Duodenal mucosa (tissue), 2 donors: ENCODE measurements around the gene TIMM9.
A peak's percentile ranks its signal among the peaks of the same experiment; 100 is the strongest.

Experiments
- H3K27ac ChIP-seq: one replicate; pipeline ENCODE4 v1.7.0; 2013; ENCODE audit warnings: low read depth, low read length
- H3K27me3 ChIP-seq, 2 donors: one replicate each; pipeline ENCODE4 v1.7.0; 2013; ENCODE audit warnings: low read length in 2 of 2, control low read depth in 1 of 2; ENCODE audit not compliant: insufficient read depth in 2 of 2, control insufficient read depth in 1 of 2
- H3K36me3 ChIP-seq, 2 donors: one replicate each; pipeline ENCODE4 v1.7.0; 2013; ENCODE audit warnings: low read length in 2 of 2, control low read depth in 1 of 2; ENCODE audit not compliant: insufficient read depth in 2 of 2, control insufficient read depth in 1 of 2
- H3K4me1 ChIP-seq, 2 donors: one replicate each; pipeline ENCODE4 v1.7.0; 2013; ENCODE audit warnings: low read length in 2 of 2, control low read depth in 1 of 2; ENCODE audit not compliant: insufficient read depth in 2 of 2, control insufficient read depth in 1 of 2
- H3K4me3 ChIP-seq, 2 donors: one replicate each; pipeline ENCODE4 v1.7.0; 2013; ENCODE audit warnings: low read length in 2 of 2, low read depth in 1 of 2
- H3K9ac ChIP-seq, 2 donors: one replicate each; pipeline ENCODE4 v1.7.0; 2013; ENCODE audit warnings: low read length in 2 of 2, low read depth in 1 of 2
- H3K9me3 ChIP-seq, 2 donors: one replicate each; pipeline ENCODE4 v1.7.0; 2013; ENCODE audit warnings: low read length in 2 of 2, control low read depth in 1 of 2; ENCODE audit not compliant: control insufficient read depth in 1 of 2

TIMM9 gene, protein sequence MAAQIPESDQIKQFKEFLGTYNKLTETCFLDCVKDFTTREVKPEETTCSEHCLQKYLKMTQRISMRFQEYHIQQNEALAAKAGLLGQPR

GRCh38 chr14:58427281-58428117 lies at the start of gene TIMM9, which contains the start of gene KIAA0586:
Gene TIMM9, minus strand, starts transcription at chr14:58427531. Its CDS starts 15,586 bp downstream, at chr14:58411945.
Gene KIAA0586, plus strand, starts transcription at chr14:58427719. Its CDS starts 546 bp downstream, at chr14:58428265.
- Histone ChIP-seq H3K27ac (peak within 1 kb of the TSS; percentile 86), H3K4me1 (peaks cover 12 to 13% of the 10 kb centered on the region in 2 donors), H3K36me3 (peaks cover 0 to 5% of the 10 kb centered on the region in 2 donors), H3K4me3 (peak within 1 kb of the TSS; percentile 92 to 97), H3K27me3 (no peaks in the 10 kb centered on the region), H3K9ac (peak within 1 kb of the TSS; percentile 86 to 92), H3K9me3 (no peaks in the 10 kb centered on the region)

GRCh38 chr14:58476320-58476719 lies 49.0 kb upstream of the TIMM9 start:
- no peak overlapping the region for H3K9ac ChIP-seq
- peaks cover 10 to 24% of the 10 kb centered on the region in 2 donors for H3K36me3 ChIP-seq
- no peaks in the 10 kb centered on the region for H3K9me3 ChIP-seq
- no peaks in the 10 kb centered on the region for H3K4me1 ChIP-seq
- no peak overlapping the region for H3K27ac ChIP-seq
- H3K27me3 ChIP-seq, result no peaks in the 10 kb centered on the region
- no peak overlapping the region for H3K4me3 ChIP-seq

GRCh38 chr14:58469309-58469708 lies 42.0 kb upstream of the TIMM9 start:
- Histone ChIP-seq H3K27ac (no peak overlapping the region), H3K9me3 (no peaks in the 10 kb centered on the region), H3K27me3 (no peaks in the 10 kb centered on the region), H3K9ac (no peak overlapping the region), H3K36me3 (peaks cover 13 to 32% of the 10 kb centered on the region in 2 donors), H3K4me1 (no peaks in the 10 kb centered on the region), H3K4me3 (no peak overlapping the region)

GRCh38 chr14:58467575-58467974 lies 40.2 kb upstream of the TIMM9 start:
- Histone ChIP-seq H3K27me3 (no peaks in the 10 kb centered on the region), H3K4me3 (no peak overlapping the region), H3K36me3 (peaks cover 14 to 36% of the 10 kb centered on the region in 2 donors), H3K9ac (no peak overlapping the region), H3K9me3 (no peaks in the 10 kb centered on the region), H3K4me1 (no peaks in the 10 kb centered on the region), H3K27ac (no peak overlapping the region)

DNA sequence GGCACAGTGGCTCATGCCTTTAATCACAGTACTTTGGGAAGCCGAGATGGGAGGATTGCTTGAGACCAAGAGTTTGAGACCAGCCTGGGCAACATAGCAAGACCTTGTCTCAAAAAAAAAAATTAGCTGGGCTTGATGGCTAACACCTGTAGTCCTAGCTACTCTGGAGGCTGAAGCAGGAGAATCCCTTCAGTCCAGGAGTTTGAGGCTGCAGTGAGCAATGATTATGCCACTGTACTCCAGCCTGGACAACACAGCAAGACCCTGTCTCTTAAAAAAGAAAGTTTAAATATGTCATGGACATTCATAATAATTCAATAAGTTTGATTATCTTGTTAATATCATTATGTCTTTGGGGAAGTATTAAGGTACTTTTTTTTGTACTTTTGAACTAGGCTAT lies 39.1 kb upstream of the TIMM9 start:
- H3K36me3 ChIP-seq, result peaks cover 14 to 41% of the 10 kb centered on the region in 2 donors
- no peaks in the 10 kb centered on the region for H3K27me3 ChIP-seq
- H3K4me1 ChIP-seq, result no peaks in the 10 kb centered on the region
- H3K4me3 ChIP-seq, result no peak overlapping the region
- H3K9ac ChIP-seq, result no peak overlapping the region
- no peaks in the 10 kb centered on the region for H3K9me3 ChIP-seq
- H3K27ac ChIP-seq, result no peak overlapping the region

DNA sequence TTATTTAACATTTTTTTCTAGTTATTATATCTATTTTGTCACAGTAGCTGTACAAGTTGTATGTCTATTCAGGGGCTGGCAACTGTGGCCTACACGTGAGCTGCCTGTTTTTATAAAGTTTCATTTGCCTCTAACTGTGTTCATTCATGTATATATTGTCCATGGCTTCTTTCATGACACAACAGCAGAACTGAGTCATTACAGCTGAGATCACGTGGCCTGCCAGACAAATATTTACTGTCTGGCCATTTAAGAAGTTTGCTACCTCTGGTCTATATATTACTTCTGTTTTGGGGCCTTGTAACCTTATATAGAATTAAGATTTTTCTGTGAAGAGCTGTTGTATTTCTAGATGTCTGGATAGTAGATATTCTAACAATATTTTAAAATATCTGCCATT lies 38.1 kb upstream of the TIMM9 start:
- H3K36me3 ChIP-seq, result peaks cover 14 to 48% of the 10 kb centered on the region in 2 donors
- H3K27me3 ChIP-seq, result no peaks in the 10 kb centered on the region
- H3K27ac ChIP-seq, result no peak overlapping the region
- H3K9me3 ChIP-seq, result no peaks in the 10 kb centered on the region
- no peak overlapping the region for H3K4me3 ChIP-seq
- H3K9ac ChIP-seq, result no peak overlapping the region
- no peaks in the 10 kb centered on the region for H3K4me1 ChIP-seq

- H3K4me3 ChIP-seq, result no peak overlapping the region
- no peaks in the 10 kb centered on the region for H3K27me3 ChIP-seq
- H3K9ac ChIP-seq, result no peak overlapping the region
- no peak overlapping the region for H3K27ac ChIP-seq
- H3K36me3 ChIP-seq, result peaks cover 17 to 48% of the 10 kb centered on the region in 2 donors
- H3K4me1 ChIP-seq, result no peaks in the 10 kb centered on the region
- no peaks in the 10 kb centered on the region for H3K9me3 ChIP-seq
These were observed 37.3 kb upstream of the TIMM9 start for GRCh38 chr14:58464652-58465051.

GRCh38 chr14:58463147-58463546 lies 35.8 kb upstream of the TIMM9 start:
- Histone ChIP-seq H3K4me1 (no peaks in the 10 kb centered on the region), H3K9ac (no peak overlapping the region), H3K9me3 (no peaks in the 10 kb centered on the region), H3K4me3 (no peak overlapping the region), H3K27ac (no peak overlapping the region), H3K36me3 (peaks cover 10 to 46% of the 10 kb centered on the region in 2 donors), H3K27me3 (no peaks in the 10 kb centered on the region)

- Histone ChIP-seq H3K27ac (no peak overlapping the region), H3K36me3 (peaks cover 9 to 43% of the 10 kb centered on the region in 2 donors), H3K27me3 (no peaks in the 10 kb centered on the region), H3K9me3 (no peaks in the 10 kb centered on the region), H3K9ac (no peak overlapping the region), H3K4me3 (no peak overlapping the region), H3K4me1 (no peaks in the 10 kb centered on the region)
These were observed 33.4 kb upstream of the TIMM9 start for GRCh38 chr14:58460772-58461171.

DNA sequence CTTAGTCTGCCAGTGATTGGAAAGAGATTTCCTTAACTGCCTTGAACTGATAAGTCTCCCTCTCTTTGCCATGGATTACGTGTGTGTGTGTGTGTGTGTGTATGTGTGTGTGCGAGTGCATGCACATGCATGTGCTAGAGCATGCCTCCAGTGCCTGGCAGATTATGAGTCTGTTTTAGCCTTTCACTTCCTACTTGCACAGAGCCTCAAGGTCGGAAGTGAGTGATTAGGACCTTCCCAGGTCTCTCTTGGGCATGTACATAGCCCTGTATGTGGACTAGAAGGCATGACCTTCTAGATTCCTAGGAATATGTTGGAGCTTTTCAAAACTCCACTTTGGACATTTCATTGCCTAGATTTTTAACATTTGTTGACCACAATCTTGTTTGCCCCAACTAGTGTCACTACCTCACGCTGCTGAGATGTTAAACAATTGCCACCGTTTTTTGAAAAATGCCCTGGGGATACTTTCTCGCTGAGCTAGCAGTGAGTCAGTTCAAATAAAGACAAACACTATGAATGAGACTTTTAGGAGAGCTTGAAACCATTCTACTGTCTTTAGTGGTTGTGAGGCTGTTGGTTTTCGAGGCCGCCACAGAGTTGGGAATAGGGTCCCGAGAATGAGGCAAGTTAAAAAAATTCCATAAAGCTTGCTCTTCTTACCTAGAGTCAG lies 28.4 kb upstream of the TIMM9 start:
- Histone ChIP-seq H3K4me3 (no peak overlapping the region), H3K4me1 (no peaks in the 10 kb centered on the region), H3K27ac (no peak overlapping the region), H3K9ac (no peak overlapping the region), H3K9me3 (no peaks in the 10 kb centered on the region), H3K27me3 (no peaks in the 10 kb centered on the region), H3K36me3 (peaks cover 6 to 43% of the 10 kb centered on the region in 2 donors)
